Measurements from ENCODE around the gene RNF111.
"Not testable (repeated sequence)": the region's sequence is repeated elsewhere in the genome, so short reads cannot be mapped to it uniquely, and the experiment has no call there.

Gene RNF111

DNA sequence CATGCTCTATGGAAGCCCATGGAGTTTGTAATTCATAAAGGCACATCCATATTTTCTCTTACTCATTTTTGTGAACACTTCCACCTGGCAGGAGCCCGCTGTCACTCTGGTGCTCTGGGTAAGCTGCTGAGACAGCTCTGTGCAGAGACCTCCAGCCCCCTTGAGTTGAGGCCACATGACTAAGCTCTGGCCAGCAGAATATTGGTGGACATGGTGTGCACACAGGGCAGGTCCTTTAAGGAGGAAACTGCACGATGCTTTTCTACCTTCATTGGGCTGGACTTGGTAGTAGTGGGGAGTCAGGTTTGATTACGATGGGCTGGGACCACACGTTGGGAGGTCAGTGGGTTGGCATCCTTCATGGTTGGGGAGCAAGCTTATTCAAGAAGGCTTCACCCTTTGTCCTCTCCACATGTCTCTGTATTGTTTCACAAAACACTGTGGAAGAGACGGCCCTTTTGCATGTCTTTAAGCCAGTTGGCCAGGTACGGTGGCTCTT, 146.5 kb downstream of the RNF111 start:
- DNase-seq (ENCODE audit: low spot score) = no peak

DNA sequence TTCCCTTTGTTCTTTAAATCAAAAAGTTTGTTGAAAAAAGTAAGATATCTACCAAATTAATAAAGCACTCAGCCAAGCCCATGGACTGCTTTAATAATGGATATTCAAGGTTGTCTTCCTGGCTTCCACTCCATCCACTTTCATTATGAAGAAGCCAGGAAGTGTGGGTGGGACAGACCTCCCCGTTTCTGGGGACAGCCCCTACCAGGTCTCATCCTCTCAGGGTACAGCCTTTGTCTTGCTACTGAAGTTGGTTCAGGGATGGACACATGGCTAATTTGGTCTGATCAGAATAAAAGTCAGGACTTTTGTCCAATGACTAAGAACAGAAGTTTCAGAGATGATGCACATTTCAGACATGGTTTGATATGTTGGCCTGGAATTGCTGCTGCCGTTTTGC, 150.1 kb downstream of the RNF111 start:
- DNase-seq (ENCODE audit: low spot score) = no peak

DNA sequence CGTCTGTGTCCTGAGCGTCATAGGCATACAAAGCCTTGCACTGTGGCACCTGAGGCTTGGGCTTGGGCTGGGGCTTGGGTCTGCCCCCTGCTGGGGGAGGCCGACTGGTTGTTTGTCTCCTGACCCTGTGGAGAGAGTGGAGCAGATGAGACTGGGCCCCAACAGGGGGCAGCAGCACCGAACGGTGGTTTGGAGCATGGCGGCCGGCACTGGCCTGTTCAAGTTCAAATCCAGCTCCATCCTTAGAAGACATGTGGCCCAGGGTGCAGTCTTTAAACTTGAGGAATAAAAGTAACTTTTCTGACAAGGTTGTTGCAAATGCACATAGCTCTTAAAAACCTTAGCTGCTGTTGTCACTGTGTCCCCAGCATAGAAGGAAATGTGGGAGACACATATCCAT, 150.8 kb downstream of the RNF111 start:
- DNase-seq (ENCODE audit: low spot score) = peak; percentile 87

DNA sequence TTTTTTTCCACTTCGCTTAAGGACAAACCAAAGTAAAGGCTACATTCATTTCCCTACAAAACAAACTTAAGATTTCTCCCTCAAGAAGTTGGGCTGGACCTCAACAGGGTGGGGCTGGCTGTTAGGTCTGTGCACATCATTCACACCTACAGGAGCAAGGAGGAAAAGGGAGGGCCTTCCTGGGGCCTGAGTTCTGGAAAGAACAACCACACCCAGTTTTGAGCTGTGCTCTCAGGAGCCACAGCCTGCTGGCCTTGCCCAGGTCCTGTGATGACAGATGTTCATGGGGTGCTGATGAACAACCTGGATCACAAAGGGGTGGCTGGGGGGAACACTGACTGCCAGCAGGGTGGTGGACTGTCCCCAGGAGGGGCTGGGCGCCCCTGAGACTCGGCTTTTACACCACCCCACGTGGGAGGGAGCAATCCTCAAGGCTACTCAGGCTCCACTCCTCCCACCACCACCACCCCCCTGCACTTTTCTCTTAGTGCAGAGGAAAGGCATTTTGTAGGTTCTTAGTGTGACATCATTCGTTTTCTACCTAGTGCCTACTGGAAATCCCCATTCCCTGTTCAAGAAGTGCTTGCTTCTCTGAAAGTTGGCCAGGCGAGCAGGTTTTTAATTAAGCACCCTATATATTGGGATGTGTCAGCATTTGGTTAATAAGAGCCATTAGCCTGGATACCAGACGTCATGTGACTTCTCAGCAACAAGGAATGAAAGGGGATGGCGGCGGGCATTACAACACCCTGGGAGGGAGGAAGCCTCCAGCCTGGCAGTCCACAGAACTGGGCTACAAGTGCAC, 153.2 kb downstream of the RNF111 start:
- DNase-seq (ENCODE audit: low spot score) = no peak

DNA sequence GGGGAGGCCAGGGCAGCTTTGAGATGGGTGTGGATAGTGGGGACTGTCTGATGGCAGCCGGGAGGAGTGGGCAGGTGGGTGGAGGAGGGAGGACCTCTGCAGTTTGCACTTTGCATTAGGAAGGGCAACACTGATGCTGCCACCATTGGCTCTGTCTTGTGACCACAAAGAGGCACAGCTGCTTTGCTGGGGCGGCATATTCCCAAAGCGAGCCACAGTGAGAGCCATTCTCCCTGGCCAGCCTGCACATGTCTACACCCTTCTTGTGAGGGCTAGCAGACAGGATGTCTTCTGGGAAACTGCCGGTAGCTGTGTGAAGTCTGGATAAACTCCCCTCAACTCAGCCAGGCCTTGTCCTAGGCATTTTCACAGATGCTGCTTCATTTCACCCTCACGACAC, 155.8 kb downstream of the RNF111 start:
- no peak for DNase-seq (ENCODE audit: low spot score)

DNA sequence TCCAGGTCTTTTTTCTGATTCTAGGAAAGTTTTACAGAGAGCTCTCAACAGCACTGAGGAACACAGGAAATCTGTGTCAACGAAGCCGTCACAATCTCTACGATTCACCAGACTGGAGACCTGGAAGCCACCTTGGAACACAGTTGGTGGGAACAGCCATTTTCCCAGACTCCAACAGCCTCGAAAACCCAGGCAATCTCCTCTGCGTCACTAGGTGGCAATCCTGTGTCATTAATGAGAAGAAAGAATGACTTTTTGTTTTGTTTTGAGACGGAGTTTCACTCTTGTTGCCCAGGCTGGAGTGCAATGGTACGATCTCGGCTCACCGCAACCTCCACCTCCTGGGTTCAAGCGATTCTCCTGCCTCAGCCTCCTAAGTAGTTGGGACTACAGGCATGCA, 157.1 kb downstream of the RNF111 start:
- DNase-seq (ENCODE audit: low spot score) = not testable (repeated sequence)

Data from iPS-NIHi11 (cell line).